GM21528 (cell line): ENCODE measurements around the gene SNX20.

Source experiments
- ATAC-seq: cut with Tn5 transposase; IDR thresholded peaks from one replicate; pipeline ENCODE4 v1.9.1; 2021; ENCODE audit warnings: mild to moderate bottlenecking, moderate library complexity; ENCODE audit not compliant: unreplicated experiment, low FRiP score

The SNX20 gene

DNA sequence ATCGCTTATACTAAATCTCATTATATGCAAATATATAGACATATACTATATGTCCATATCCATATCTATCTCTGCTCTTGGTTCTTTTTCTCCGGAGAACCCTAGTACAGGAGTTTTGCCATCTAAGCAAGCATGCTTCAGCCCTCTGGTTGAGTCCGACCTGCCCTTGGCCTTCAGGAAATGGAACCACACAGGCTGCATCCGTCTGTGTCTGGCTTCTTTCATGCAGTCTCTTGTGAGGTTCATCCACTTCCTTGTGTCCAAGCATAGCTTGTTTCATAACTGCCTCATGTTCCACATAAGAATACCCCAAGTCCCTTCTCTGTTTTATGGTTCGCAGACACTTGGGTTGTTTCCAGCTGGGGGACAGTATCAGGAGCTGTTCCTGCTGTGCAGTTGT is 16.8 kb downstream of the SNX20 start:
- no peak for ATAC-seq

DNA sequence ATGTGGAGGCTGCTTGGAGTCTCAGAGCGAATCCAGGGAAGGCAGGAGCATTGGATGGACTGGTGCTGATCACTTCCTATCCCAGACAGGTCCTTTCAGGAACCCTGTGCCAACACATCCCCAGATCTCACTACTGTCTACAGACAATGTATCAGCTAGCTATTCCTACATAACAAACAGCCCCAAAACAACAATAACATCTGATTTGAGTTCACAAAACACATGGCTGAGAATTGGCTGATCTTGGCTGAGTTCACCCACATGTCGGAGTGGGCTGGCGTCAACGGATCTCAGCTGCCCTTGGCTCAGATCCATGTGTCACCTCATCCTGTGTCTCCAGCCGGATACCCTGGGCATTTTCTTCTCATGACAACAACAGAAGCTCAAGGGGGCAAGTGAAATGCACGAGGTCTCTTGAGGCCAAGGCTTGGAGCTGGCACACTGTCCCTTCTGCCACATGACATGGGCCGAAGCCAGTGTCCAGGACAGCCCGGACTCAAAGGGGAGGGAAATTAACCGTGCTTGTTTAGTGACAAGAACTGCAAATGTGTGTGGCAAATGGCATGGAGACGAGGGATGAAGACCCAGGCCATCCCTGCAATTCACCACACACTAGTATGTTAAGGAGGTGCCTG is 18.7 kb downstream of the SNX20 start:
- no peak for ATAC-seq

DNA sequence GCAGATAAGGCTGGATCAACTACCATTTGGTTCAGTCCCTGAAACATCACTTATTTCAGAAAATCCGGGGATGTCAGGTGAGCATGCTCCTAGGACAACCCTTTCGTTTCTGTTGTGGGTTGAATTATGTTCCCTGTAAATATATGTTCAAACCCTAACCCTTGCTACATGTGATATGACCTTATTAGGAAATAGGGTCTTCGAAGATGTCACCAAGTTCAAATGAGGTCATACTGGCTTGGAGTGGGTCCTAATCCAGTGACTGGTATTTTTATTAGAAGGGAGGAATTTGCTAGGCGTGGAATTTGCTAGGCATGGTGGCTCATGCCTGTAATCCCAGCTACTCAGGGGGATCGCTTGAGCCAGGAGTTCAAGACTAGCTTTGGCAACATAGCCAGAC is 21.3 kb downstream of the SNX20 start:
- no peak for ATAC-seq

DNA sequence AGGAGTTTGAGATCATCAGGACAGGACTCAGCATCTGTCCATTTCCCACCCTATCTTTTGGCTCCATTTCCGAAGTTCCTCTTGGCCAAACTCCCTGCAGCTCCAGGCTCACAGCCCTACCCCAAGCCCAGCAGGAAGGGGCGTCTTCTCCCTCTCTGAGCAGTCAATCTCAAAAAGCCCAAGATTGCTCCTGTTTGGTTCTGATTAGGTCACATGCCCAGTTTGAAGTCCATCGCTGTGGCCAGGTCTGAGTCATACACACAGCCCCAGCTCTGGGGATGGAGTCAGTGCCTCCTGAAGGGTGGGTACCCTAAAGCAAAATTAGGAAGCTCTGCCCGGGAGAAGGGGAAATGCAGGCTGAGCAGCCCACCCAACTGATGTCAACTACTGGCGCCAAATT is 23.9 kb downstream of the SNX20 start:
- no peak for ATAC-seq

DNA sequence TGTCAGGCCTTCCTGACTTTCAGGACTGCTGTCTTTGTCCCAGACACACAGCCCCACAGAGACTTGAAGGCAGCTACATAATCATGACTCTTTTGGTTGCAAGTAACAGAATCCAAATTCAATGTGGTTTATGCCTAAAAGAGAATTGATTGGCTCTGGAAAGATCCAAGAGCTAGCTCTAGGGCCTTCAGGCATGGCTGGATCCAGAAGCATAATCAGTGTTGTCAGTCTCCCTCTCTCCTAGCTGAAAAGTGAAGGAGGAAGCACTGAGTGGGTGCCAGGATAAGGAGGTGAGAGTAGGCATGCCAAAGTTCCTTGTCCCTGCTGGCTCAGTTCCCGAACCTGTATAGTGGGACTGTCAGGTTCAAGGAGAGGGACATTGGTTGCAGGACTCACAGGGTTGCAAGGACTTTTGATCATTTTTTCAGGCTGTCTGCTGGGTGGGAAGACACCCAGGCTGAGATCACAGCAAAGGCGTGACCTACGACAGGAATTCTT is 25.5 kb downstream of the SNX20 start:
- no peak for ATAC-seq

DNA sequence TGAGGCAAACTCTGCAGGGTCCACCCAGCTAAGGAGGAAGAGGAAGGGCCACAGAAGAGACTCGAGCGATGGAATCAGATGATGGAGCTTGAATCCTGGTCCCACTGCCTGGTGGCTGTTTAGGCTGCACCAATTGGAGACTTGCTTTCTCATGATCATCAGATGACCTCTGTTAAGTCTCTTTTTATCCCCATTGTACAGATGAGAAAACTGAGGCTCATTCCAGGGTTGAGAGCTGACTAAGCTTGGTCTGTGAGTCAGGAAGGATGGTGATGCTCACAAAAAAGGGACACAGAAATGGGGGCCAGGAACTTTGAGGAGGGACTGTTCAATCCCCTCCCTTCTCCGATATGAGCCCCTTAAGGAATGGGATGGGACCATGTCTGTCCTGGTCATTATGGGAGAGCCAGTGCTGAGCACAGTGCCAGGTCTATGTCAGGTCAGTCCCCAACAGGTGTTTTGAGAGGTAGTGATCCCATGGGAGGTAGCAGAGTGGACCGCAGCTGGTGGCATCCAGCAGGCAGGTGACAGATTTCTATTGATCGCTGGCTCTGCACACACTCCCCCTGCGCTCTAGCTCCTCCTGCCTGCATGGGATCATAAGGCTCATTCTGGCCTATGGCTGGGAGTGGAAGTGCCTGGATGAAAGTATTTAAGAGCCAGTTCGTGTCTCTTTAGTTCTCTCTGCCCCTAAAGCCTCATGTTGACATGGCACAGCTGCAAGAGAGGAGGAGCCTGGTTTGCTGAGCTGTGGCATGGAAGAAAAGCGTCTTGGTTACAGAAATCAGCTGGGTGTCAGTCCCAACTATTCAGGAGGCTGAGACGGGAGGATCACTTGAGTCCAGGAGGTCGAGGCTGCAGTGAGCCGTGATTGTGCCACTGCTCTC is 27.2 kb downstream of the SNX20 start:
- no peak for ATAC-seq

DNA sequence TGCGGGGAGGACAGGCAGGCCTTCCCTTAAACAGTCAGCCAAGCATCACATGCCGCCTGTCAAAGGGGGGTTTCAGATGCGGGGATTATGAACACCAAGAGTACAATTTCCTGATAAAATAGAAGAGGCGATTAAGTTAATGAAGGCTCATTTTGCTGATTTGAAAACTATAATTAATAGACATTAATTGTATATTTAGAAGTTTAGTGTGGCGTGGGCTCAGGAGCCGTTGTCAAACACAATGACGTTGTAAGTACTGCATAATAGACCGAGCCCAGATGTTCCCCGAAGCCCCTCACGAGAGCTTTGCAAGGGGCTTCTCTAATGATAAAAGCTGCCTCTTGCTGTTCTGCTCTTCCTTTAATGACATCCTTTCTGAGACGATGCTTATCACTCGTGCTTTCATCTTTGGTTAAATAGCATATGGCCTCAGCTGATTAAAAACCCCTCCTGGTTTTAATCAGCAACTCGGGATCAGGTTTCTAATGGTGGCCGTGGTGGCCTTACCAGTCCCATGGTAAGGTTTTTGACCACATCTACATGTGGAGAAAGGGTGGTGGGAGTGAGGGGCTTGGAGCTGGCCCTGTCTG is 28.2 kb downstream of the SNX20 start:
- no peak for ATAC-seq

GRCh38 chr16:50651835-50652438 is 29.2 kb downstream of the SNX20 start:
- no peak for ATAC-seq

DNA sequence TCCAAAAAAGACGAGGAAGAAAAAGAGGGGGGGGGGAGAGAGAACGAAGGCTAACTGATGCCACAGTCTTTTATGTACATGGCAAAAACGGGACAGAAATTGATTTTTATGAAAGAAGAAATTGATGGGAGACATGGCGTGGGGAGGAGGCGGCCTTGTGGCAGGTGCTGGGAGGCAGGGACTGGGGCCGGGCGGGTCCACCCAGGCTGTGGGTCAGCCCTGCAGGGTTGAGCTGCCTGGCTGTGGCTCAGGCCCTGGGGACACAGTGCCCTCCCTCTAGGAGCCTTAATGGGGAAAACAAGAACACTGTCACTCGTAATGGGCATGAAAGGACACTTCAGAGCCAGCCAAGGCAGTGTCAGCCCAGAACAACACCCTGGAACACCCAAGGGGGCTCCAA is 34.8 kb downstream of the SNX20 start:
- ATAC-seq: no peak

DNA sequence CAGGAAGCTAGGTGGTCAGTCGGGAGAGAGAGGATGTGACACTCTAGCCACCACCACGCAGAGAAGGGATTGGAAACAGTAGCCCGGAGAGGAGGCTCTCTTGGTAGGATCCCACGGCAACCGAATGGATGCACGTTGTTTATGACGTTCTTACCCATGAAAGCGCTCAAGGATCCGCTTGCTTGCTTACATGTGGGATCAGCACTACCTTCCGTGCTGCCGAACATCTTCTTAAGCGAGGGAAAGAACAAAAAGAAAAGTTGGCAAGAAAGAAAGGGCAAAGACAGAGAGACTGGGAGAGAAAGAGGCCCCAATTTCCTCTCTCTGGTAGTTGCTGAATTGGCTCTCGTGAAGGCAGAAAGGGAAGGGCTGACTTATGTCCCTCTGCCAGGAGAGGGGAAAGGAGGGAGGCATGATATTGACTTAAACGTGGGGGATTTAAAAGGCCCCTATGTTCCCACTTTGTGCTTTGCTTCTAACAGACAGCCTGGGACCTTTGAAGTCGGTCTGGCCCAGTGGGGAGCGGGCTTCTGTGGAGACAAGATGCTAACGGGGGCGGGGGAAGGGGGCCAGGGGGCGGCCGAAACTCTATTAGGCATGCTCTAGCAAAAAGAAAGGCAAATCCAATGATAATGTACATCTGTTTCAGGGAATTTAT is 35.4 kb downstream of the SNX20 start:
- no peak for ATAC-seq

DNA sequence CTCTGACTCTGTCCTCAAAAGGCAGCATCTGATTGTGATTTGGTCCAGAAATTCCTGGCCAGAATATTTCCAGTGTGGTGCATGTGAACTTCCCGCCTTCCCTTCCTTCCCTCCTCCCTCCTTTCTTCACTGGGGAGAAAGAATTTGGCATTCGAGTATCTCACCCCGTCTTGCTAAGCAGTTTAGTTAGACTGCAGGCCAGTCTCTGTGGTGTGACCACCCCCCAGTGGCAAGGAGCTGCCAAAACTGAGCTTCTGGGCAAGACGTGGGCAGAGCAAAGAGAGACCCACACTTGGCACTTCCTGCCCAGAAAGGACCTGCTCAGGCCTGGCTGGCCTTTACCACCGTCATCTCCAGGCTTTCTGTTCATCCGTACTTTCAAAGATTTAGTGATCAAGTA is 36.4 kb downstream of the SNX20 start:
- ATAC-seq: no peak

DNA sequence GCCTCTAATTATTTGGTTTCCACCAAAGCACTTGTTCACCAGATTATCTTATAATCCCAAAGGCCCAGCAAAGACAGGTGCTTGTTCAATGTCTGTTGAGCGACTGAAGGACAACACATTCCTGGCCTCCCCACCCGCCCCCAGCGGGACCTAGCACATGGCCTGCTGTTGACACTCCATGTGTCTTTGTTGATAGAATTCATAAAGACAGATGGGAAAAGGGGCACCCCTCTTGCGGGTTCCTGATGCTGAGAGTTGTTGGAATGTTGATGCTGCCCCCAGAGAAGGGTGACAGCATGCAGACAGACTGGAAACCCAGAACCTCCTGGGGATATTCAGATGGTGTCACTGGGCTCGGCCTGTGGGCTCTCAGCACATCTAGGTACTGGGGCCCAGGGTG is 36.9 kb downstream of the SNX20 start:
- ATAC-seq: no peak

GRCh38 chr16:50643192-50643591 is 37.9 kb downstream of the SNX20 start:
- no peak for ATAC-seq

- ATAC-seq: no peak
Measured at GRCh38 chr16:50642349-50642748, 38.8 kb downstream of the SNX20 start.

- ATAC-seq: no peak
Measured at GRCh38 chr16:50641818-50642187, 39.3 kb downstream of the SNX20 start.

DNA sequence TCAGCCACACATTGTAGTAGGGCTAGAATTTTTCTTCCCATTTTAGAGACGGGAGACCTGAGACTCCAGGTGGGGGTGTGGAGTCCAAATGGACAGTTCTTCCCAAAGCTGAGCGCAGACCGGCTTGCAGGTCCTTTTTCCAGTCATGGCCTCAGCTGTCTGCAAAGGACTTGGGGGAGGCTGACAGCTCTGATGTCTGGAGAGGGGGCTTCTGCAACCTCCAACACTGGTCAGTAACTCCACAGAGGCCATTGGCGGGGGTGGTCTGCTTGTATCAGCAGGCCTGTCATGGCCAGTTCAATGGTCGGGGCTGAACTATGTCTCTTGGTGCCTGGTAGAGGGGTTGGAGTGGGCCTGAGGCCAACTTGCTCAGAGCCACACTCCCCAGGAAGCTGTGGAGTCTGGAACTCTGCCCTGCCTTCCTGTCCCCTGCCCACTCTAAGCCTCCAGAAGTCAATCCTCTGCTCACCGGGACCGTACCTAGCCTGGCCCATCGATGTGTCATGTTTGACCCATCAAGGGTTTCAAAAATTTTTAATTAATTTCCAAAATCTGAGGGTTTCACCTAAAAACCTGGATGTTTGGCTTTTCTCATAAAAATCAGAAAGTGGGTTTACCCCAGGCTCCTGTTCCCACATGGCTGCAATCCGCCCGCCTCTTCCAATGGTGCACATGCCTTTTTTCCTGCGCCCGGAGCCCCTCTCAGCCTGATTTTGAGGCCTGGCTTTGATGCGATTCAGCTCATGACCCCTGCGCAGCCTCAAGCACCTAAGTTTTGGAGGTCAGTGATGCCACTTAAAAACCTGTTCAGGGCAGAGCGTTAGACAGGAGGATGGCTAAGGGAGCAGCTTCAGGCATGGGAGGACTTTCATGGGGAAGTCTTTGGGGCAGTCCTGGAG is 39.9 kb downstream of the SNX20 start:
- no peak for ATAC-seq

DNA sequence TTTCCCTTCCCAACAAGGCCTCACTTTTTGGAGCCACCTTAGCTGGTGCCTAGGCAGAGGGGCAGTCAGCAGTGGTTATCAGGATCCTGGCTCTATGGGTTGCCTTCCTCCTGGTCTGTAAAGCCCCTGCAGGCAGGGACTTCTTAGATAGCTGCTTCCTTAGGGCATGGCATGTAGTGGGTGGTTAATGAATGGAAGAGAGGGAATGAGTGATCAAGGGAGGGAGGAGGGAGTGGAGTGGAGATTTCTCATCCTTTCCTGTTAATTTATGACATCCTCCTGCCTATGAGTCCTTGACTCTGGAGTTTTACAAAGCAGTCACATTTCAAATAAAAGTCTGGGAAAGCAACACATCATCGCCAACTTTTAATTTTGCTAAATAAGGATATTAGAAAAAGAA is 40.7 kb downstream of the SNX20 start:
- no peak for ATAC-seq

DNA sequence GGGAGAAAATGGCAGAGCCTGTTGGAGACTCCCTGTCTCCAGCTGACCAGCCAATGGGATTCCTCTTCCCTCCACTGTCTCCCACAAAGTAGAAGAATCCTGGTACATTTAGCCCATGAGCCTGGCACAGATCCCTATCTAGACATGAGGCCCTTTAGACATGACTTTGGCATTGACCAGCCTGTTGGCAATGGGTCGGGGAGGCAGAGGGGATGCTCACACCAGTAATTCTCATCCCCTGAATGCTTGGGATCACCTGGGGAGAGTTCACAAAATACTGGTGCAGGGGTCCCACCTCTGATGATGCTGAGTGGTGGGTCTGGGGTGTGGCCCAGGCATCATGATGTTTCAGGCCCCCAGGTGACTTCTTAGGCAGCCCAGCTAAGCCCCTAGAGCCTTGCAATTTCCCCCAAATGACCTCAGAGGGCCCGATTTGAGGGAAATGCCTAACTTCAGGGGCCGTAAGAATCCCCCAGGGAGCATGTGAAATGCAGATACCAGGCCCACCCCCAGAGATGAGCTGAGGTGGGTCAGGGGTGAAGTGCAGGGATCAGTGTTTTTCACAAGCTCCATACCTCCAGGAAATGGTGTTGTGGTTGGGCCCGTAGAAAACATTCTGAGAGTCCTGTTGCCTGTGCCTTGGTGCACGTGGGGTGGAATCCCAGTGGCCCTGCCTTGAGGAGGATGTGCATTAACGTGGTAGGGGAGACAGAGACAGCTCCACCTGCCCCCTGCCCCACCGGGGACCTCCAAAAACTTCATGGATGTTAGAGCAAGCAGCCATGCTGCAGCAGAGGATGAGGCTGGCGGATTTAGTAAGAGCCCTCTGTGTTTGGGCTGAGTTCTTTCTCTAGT is 42.1 kb downstream of the SNX20 start:
- ATAC-seq: no peak
